ENCODE measurements around the gene MYCN. TPM values are rescaled to one million over a fixed set of nuclear protein-coding genes. Genes with fewer than 3 reads are reported as not detected.

Gene MYCN
- total and polyA plus RNA-seq, 2 of the 13 experiments (the other 11 are each of a cell fraction or from before 2014, with no cell fraction given), result not detected

DNA sequence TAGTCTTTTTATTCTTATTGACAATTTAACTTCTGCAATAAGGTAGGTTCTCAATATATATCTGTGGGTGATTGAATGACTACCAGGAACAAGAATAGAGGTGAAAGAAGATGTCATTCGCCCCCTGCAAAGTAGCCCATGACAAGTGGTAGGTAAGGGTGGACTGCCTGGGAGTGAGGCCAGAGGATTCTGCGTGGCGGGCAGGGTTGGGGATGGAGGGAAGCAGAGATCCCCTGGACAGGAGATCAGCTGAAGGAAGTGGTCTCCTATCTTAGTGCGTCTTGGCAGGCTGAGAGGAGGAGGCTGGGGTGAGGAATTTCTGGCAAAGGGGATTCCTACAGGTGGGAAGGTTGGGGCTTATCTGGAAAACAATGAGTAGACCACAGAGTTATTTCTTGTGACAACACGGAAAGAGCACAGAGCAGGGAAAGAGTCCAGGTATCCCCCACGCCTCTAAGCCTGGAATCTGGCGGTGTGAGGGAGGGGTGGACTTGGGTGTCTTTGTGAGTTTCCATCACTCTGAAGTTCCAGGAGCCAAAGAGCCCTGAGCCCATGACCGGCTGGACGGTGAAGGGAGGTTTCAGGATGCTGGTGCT lies 21.5 kb upstream of the MYCN start:
- no peak for DNase-seq (ENCODE audit: low spot score)
- Histone ChIP-seq H3K27me3 (ENCODE audit: control insufficient read depth in 1 of 2, insufficient read depth in 2 of 2, low read length in 2 of 2) (no peaks in the 10 kb centered on the region; a peak in 2 of 5 replicates), H3K9ac (ENCODE audit: insufficient read depth, low read depth, low read length) (no peak overlapping the region), H2AFZ (ENCODE audit: low read length) (no peak overlapping the region), H3K4me1 (ENCODE audit: insufficient read depth, low read length) (peaks cover 11% of the 10 kb centered on the region; the same call in 1 of the 2 replicates), H3K27ac (ENCODE audit: extremely low read length, insufficient read depth, low read length) (no peak overlapping the region), H3K4me2 (ENCODE audit: low read depth, low read length) (no peak overlapping the region), H3K79me2 (ENCODE audit: insufficient read depth, low read length) (no peaks in the 10 kb centered on the region), H4K20me1 (ENCODE audit: insufficient read depth, low read length) (no peaks in the 10 kb centered on the region), H3K9me3 (ENCODE audit: low read length) (no peaks in the 10 kb centered on the region), H3K36me3 (replicated peaks in 1 of 2; ENCODE audit: control insufficient read depth in 1 of 2, insufficient read depth in 2 of 2, low read length in 2 of 2) (no peaks in the 10 kb centered on the region), H3K4me3 (replicated peaks in 1 of 3; ENCODE audit: insufficient read depth in 1 of 3, low read depth in 2 of 3, low read length in 3 of 3) (no peak overlapping the region)
- in situ Hi-C loops (cut with HindIII; ENCODE audit: extremely low pct_ligation_motif_present, low pct_unique_long_range_greater_than_20kb), result no loop called here
- FAIRE-seq, result no peak
- BruUV-seq (replicated peaks), result no TSS peak
- ATAC-seq, result no peak
- WGBS (ENCODE audit: low lambda C conversion rate), result 8% methylated on average over 9 of the region's 9 CpGs
- CTCF ChIA-PET (ENCODE audit: low intra/inter-chr PET ratio, low total read pairs), result no interaction called here
- TF ChIP-seq POLR2AphosphoS5 (IDR thresholded peaks at IDR 0.05; ENCODE audit: low read depth, low read length) (no peak), ZNF878 (CRISPR knock-in tag; IDR thresholded peaks at IDR 0.05) (no peak), TBX3 (IDR thresholded peaks at IDR 0.05; ENCODE audit: borderline replicate concordance) (no peak), CREM (IDR thresholded peaks at IDR 0.05) (no peak), CREM (CRISPR knock-in tag; IDR thresholded peaks at IDR 0.05) (no peak), ZNF703 (CRISPR knock-in tag; IDR thresholded peaks at IDR 0.05; ENCODE audit: borderline replicate concordance) (no peak), SMC3 (IDR thresholded peaks at IDR 0.05; ENCODE audit: low read length) (no peak), ZNF235 (CRISPR knock-in tag; IDR thresholded peaks at IDR 0.05; ENCODE audit: borderline replicate concordance) (no peak), SATB2 (CRISPR knock-in tag; IDR thresholded peaks at IDR 0.05) (no peak), RAD21 (CRISPR knock-in tag; IDR thresholded peaks at IDR 0.05) (no peak), ZNF768 (CRISPR knock-in tag; IDR thresholded peaks at IDR 0.05) (no peak)
- TF ChIP-seq, protein P1, sequence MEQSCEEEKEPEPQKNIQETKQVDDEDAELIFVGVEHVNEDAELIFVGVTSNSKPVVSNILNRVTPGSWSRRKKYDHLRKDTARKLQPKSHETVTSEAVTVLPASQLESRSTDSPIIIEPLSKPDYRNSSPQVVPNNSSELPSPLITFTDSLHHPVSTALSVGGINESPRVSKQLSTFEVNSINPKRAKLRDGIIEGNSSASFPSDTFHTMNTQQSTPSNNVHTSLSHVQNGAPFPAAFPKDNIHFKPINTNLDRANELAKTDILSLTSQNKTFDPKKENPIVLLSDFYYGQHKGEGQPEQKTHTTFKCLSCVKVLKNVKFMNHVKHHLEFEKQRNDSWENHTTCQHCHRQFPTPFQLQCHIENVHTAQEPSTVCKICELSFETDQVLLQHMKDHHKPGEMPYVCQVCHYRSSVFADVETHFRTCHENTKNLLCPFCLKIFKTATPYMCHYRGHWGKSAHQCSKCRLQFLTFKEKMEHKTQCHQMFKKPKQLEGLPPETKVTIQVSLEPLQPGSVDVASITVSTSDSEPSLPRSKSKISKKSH (CRISPR knock-in tag; IDR thresholded peaks at IDR 0.05; ENCODE audit: borderline replicate concordance), result no peak
- TF ChIP-seq, protein P2, sequence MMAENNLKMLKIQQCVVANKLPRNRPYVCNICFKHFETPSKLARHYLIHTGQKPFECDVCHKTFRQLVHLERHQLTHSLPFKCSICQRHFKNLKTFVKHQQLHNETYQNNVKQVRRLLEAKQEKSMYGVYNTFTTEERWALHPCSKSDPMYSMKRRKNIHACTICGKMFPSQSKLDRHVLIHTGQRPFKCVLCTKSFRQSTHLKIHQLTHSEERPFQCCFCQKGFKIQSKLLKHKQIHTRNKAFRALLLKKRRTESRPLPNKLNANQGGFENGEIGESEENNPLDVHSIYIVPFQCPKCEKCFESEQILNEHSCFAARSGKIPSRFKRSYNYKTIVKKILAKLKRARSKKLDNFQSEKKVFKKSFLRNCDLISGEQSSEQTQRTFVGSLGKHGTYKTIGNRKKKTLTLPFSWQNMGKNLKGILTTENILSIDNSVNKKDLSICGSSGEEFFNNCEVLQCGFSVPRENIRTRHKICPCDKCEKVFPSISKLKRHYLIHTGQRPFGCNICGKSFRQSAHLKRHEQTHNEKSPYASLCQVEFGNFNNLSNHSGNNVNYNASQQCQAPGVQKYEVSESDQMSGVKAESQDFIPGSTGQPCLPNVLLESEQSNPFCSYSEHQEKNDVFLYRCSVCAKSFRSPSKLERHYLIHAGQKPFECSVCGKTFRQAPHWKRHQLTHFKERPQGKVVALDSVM (CRISPR knock-in tag; IDR thresholded peaks at IDR 0.05), result no peak
- TF ChIP-seq, protein P3, sequence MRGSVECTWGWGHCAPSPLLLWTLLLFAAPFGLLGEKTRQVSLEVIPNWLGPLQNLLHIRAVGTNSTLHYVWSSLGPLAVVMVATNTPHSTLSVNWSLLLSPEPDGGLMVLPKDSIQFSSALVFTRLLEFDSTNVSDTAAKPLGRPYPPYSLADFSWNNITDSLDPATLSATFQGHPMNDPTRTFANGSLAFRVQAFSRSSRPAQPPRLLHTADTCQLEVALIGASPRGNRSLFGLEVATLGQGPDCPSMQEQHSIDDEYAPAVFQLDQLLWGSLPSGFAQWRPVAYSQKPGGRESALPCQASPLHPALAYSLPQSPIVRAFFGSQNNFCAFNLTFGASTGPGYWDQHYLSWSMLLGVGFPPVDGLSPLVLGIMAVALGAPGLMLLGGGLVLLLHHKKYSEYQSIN (CRISPR knock-in tag; IDR thresholded peaks at IDR 0.05; ENCODE audit: borderline replicate concordance), result no peak
- POLR2A ChIA-PET, result no interaction called here
- intact Hi-C loops (cut with micrococcal nuclease; ENCODE audit: unreplicated experiment), result no loop called here

Data from HepG2 (cell line).